Glutamatergic neuron (in vitro differentiated cells): Measurements from ENCODE around the gene LHFPL6. TPM values are rescaled to one million over a fixed set of nuclear protein-coding genes. Genes with fewer than 3 reads are reported as not detected.

Source experiments
- DNase-seq: peaks from one replicate; pipeline ENCODE4 v3.0.0; 2022
- H3K27ac Mint-ChIP-seq: one replicate; pipeline ENCODE4 v1.8.0; 2020; ENCODE audit warnings: mild to moderate bottlenecking, mixed read lengths, inconsistent platforms; ENCODE audit not compliant: unreplicated experiment
- H3K27me3 Mint-ChIP-seq: one replicate; pipeline ENCODE4 v1.8.0; 2020; ENCODE audit warnings: mild to moderate bottlenecking, moderate library complexity, mixed read lengths, inconsistent platforms; ENCODE audit not compliant: unreplicated experiment
- H3K36me3 Mint-ChIP-seq: one replicate; pipeline ENCODE4 v1.8.0; 2020; ENCODE audit warnings: mild to moderate bottlenecking, mixed read lengths, inconsistent platforms; ENCODE audit not compliant: unreplicated experiment
- H3K4me1 Mint-ChIP-seq: one replicate; pipeline ENCODE4 v1.8.0; 2020; ENCODE audit warnings: mild to moderate bottlenecking, low read depth, mixed read lengths, inconsistent platforms; ENCODE audit not compliant: unreplicated experiment
- H3K4me3 Mint-ChIP-seq: one replicate; pipeline ENCODE4 v1.8.0; 2020; ENCODE audit warnings: mild to moderate bottlenecking, mixed read lengths, inconsistent platforms; ENCODE audit not compliant: unreplicated experiment
- H3K9me3 Mint-ChIP-seq: one replicate; pipeline ENCODE4 v1.8.0; 2020; ENCODE audit warnings: mild to moderate bottlenecking, moderate library complexity, mixed read lengths, inconsistent platforms; ENCODE audit not compliant: unreplicated experiment
- CTCF ChIP-seq: fragments of 200-600 bp; sonication (generic); IDR thresholded peaks from one replicate; pipeline ENCODE4 v1.5.0; 2021; ENCODE audit not compliant: partially characterized antibody, unreplicated experiment
- total RNA-seq: library from RNA; stranded (reverse); fragmentation: NEBNext Ultra II Directional; extraction: Animal tissue kit (Norgen Biotek cat#: 25700); gene quantifications from one replicate; pipeline ENCODE4 v1.2.1, GENCODE V29; 2021; ENCODE audit not compliant: unreplicated experiment

Gene LHFPL6
- total RNA-seq, 1 donor from 2014 or later: 1.7 TPM

- no peak overlapping the region for H3K4me3 Mint-ChIP-seq
Measured at GRCh38 chr13:39469676-39470075, 133.3 kb downstream of the LHFPL6 start.

GRCh38 chr13:39468306-39468705 is 134.7 kb downstream of the LHFPL6 start:
- no peak overlapping the region for H3K4me3 Mint-ChIP-seq
- TF ChIP-seq CTCF: no peak
- H3K27me3 Mint-ChIP-seq: no peaks in the 10 kb centered on the region
- H3K9me3 Mint-ChIP-seq: no peaks in the 10 kb centered on the region
- H3K4me1 Mint-ChIP-seq: no peaks in the 10 kb centered on the region
- H3K36me3 Mint-ChIP-seq: no peaks in the 10 kb centered on the region
- DNase-seq: no peak
- no peak overlapping the region for H3K27ac Mint-ChIP-seq

More at GRCh38 chr13:39469676-39470075, 133.3 kb downstream of the LHFPL6 start:
- Mint-ChIP-seq H3K27ac (no peak overlapping the region), H3K36me3 (no peaks in the 10 kb centered on the region), H3K27me3 (peaks cover 1% of the 10 kb centered on the region), H3K9me3 (no peaks in the 10 kb centered on the region), H3K4me1 (peaks cover 3% of the 10 kb centered on the region)
- no peak for DNase-seq
- TF ChIP-seq CTCF: no peak

GRCh38 chr13:39463611-39464010 is 139.4 kb downstream of the LHFPL6 start:
- no peaks in the 10 kb centered on the region for H3K9me3 Mint-ChIP-seq
- H3K4me1 Mint-ChIP-seq: no peaks in the 10 kb centered on the region
- H3K4me3 Mint-ChIP-seq: no peak overlapping the region
- no peaks in the 10 kb centered on the region for H3K36me3 Mint-ChIP-seq
- H3K27me3 Mint-ChIP-seq: no peaks in the 10 kb centered on the region
- no peak for TF ChIP-seq CTCF
- DNase-seq: no peak
- no peak overlapping the region for H3K27ac Mint-ChIP-seq

- Mint-ChIP-seq H3K27me3 (no peaks in the 10 kb centered on the region), H3K36me3 (no peaks in the 10 kb centered on the region), H3K4me3 (no peak overlapping the region), H3K9me3 (no peaks in the 10 kb centered on the region), H3K27ac (no peak overlapping the region), H3K4me1 (no peaks in the 10 kb centered on the region)
- DNase-seq: no peak
- TF ChIP-seq CTCF: no peak
Measured at GRCh38 chr13:39462906-39463305, 140.1 kb downstream of the LHFPL6 start.

GRCh38 chr13:39462428-39462827 is 140.6 kb downstream of the LHFPL6 start:
- Mint-ChIP-seq H3K9me3 (no peaks in the 10 kb centered on the region), H3K4me1 (no peaks in the 10 kb centered on the region), H3K27ac (no peak overlapping the region), H3K36me3 (no peaks in the 10 kb centered on the region), H3K27me3 (no peaks in the 10 kb centered on the region), H3K4me3 (no peak overlapping the region)
- no peak for DNase-seq
- TF ChIP-seq CTCF: no peak
